Measurements from ENCODE around the gene EXD3. TPM values are rescaled to one million over a fixed set of nuclear protein-coding genes. Genes with fewer than 3 reads are reported as not detected.
A peak's percentile ranks its signal among the peaks of the same experiment; 100 is the strongest.
"Not testable (repeated sequence)": the region's sequence is repeated elsewhere in the genome, so short reads cannot be mapped to it uniquely, and the experiment has no call there.

EXD3 gene
- total RNA-seq, 3 donors from 2014 or later, result 39.4 to 56.7 (median 40.1) TPM

DNA sequence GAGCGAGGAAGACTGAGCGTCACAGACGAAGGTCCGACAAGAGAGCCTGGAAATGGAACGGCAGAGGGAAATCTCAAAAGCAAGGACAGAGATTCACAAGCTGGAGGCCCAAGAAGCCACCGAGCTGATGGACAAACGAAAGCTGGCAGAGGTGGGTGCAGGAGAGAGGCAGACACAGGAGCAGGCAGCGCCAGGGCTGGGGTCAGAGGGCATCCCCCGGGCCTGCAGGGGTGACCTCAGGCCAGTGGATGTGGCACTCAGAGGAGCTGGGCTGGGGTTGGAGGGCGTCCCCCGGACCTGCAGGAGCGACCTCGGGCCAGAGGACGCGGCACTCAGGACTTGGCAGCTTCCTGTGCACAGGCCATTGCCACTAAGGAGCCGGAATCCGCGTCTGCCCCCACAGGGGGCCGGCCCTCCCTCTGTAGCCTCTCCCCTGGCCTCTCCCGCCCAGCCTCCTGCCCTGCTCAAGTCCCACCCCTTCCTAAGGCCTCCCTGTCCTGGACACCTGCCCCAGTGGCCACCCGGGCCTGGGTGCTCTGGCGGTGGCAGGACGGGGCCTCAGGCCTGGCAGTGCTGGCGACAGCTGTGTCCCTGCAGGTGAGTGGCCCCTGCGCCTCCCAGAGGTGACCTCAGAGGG is 40.4 kb downstream of the EXD3 start:
- TF ChIP-seq, protein P1, sequence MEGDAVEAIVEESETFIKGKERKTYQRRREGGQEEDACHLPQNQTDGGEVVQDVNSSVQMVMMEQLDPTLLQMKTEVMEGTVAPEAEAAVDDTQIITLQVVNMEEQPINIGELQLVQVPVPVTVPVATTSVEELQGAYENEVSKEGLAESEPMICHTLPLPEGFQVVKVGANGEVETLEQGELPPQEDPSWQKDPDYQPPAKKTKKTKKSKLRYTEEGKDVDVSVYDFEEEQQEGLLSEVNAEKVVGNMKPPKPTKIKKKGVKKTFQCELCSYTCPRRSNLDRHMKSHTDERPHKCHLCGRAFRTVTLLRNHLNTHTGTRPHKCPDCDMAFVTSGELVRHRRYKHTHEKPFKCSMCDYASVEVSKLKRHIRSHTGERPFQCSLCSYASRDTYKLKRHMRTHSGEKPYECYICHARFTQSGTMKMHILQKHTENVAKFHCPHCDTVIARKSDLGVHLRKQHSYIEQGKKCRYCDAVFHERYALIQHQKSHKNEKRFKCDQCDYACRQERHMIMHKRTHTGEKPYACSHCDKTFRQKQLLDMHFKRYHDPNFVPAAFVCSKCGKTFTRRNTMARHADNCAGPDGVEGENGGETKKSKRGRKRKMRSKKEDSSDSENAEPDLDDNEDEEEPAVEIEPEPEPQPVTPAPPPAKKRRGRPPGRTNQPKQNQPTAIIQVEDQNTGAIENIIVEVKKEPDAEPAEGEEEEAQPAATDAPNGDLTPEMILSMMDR (IDR thresholded peaks at IDR 0.05), result no peak
- H3K9me3 ChIP-seq, result no peaks in the 10 kb centered on the region
- intact Hi-C loops (cut with DNase I, micrococcal nuclease), result no loop called here
- H3K36me3 ChIP-seq (ENCODE audit: low read depth), result no peaks in the 10 kb centered on the region
- ATAC-seq, result peak; percentile 16
- H3K4me3 ChIP-seq, result no peak overlapping the region
- peak in 2 of 3 donors; percentile 17 to 36 for DNase-seq
- H3K4me1 ChIP-seq (ENCODE audit: low read depth), result peaks cover 2% of the 10 kb centered on the region

DNA sequence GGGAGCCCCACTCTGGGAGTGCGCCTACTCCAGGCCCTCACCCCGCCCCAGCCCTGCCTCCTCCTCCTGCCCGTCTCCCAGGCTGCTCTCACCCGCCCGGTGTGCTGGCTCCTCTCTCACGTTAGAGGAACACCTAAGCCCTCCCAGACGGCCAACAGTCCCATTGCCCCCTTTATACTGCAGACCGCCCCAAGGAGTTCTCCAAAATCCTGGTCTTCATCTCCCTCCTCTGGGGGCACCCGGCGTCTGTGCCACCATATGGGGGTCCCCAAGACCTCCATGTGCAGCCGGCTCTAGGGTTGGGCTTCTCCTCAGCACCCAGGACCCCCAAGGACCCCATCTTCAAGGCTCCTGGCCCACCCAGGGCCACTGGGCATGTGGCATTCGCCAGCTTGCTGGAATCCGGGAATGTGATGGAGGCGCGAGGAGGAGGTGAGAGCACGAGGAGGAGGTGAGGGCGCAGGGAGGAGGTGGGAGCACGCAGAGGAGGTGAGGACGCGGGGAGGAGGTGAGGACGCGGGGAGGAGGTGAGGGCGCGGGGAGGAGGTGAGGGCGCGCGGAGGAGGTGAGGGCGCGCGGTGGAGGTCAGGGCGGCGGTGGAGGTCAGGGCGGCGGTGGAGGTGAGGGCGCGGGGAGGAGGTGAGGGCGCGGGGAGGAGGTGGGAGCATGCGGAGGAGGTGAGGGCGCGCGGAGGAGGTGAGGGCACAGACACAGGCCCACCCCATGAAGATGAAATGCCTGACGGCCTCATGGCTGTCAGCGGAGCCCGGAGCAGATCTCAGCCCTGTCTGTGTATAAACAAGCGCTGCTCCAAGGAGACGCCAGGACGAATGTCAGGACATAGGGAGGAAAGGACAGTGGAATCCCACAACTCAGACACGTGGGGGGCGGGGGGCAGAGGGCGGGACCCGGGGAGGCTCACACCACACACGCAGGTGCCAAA is 41.2 kb downstream of the EXD3 start:
- Histone ChIP-seq H3K36me3 (ENCODE audit: low read depth) (no peaks in the 10 kb centered on the region), H3K4me1 (ENCODE audit: low read depth) (no peaks in the 10 kb centered on the region), H3K4me3 (no peak overlapping the region), H3K9me3 (no peaks in the 10 kb centered on the region)
- TF ChIP-seq, protein P1 (IDR thresholded peaks at IDR 0.05), result no peak
- ATAC-seq (no peak), DNase-seq (peak in 2 of 3 donors; percentile 18 to 34)
- intact Hi-C loops (cut with DNase I, micrococcal nuclease), result no loop called here

DNA sequence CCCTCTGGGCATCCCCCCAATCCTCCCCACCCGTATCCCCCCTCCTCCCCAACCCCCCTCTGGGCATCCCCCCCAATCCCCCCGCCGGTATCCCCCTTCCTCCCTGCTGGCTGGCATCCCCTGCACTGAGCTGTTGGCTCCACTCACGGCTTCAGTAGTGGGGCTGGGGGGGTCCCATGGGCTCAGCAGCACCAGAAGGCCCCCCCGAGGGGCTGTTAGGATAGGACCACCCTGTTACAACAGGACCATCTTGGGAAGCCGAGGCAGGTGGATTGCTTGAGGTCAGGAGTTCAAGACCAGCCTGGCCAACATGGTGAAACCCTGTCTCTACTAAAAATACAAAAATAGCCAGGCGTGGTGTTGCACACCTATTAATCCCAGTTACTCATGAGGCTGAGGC is 42.4 kb downstream of the EXD3 start:
- Histone ChIP-seq H3K36me3 (ENCODE audit: low read depth) (no peaks in the 10 kb centered on the region), H3K4me3 (no peak overlapping the region), H3K9me3 (no peaks in the 10 kb centered on the region), H3K4me1 (ENCODE audit: low read depth) (no peaks in the 10 kb centered on the region)
- TF ChIP-seq, protein P1 (IDR thresholded peaks at IDR 0.05), result no peak
- intact Hi-C loops (cut with DNase I, micrococcal nuclease), result no loop called here
- peak in 2 of 3 donors; percentile 7 to 36 for DNase-seq
- ATAC-seq, result no peak

DNA sequence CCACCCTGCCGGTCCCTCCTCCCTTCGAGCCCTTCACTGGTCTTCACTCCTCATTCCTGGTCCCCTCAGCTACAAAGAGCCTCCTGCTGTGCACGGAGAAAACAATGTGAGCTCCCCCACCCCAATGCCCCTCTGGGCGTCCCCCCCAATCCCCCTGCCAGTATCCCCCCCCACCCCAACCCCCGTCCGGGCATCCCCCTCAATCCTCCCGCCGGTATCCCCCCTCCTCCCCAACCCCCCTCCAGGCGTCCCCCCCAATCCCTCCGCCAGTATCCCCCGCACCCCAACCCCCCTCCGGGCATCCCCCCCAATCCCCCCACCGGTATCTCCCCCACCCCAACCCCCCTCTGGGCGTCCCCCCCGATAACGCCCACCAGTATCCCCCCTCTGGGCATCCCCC is 42.8 kb downstream of the EXD3 start:
- H3K4me1 ChIP-seq (ENCODE audit: low read depth), result no peaks in the 10 kb centered on the region
- no peak overlapping the region for H3K4me3 ChIP-seq
- intact Hi-C loops (cut with DNase I, micrococcal nuclease), result no loop called here
- DNase-seq (no peak), ATAC-seq (no peak)
- no peaks in the 10 kb centered on the region for H3K36me3 ChIP-seq (ENCODE audit: low read depth)
- TF ChIP-seq, protein P1 (IDR thresholded peaks at IDR 0.05), result no peak
- no peaks in the 10 kb centered on the region for H3K9me3 ChIP-seq

GRCh38 chr9:137379761-137380161 is 43.2 kb downstream of the EXD3 start:
- Histone ChIP-seq H3K36me3 (ENCODE audit: low read depth) (no peaks in the 10 kb centered on the region), H3K4me1 (ENCODE audit: low read depth) (no peaks in the 10 kb centered on the region), H3K9me3 (no peaks in the 10 kb centered on the region), H3K4me3 (no peak overlapping the region)
- ATAC-seq (no peak), DNase-seq (peak in 2 of 3 donors; percentile 14 to 21)
- TF ChIP-seq, protein P1 (IDR thresholded peaks at IDR 0.05), result no peak
- intact Hi-C loops (cut with DNase I, micrococcal nuclease), result no loop called here

DNA sequence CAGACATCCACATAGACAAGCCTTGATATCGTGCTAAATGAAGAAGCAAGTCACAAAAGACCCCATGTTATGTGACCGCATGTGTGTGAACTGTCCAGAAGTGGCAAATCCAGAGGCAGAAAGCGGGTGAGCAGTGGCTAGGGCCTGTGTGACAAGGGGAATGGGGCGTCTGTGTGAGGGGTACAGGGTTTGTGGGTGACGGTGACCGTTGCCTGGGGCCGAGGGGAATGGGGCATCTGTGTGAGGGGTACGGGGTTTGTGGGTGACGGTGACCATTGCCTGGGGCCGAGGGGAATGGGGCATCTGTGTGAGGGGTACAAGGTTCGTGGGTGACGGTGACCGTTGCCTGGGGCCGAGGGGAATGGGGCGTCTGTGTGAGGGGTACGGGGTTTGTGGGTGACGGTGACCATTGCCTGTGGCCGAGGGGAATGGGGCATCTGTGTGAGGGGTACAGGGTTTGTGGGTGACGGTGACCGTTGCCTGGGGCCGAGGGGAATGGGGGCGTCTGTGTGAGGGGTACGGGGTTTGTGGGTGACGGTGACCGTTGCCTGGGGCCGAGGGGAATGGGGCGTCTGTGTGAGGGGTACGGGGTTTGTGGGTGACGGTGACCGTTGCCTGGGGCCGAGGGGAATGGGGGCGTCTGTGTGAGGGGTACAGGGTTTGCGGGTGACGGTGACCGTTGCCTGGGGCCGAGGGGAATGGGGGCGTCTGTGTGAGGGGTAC is 44.1 kb downstream of the EXD3 start:
- H3K4me3 ChIP-seq; H3K36me3 ChIP-seq (ENCODE audit: low read depth); intact Hi-C loops (cut with DNase I, micrococcal nuclease); ATAC-seq; H3K4me1 ChIP-seq (ENCODE audit: low read depth); H3K9me3 ChIP-seq: not testable (repeated sequence)
- peak in 2 of 3 donors; percentile 15 to 22 for DNase-seq

Data from mucosa of descending colon (tissue), 3 donors.